Panc1 (cell line): ENCODE data around the gene MBD3L3.
"Not testable (repeated sequence)": the region's sequence is repeated elsewhere in the genome, so short reads cannot be mapped to it uniquely, and the experiment has no call there.

ENCODE experiments used
- POLR2AphosphoS5 ChIP-seq: IDR thresholded peaks from 2 replicates; pipeline ENCODE4 v1.6.1; 2012; ENCODE audit warnings: mild to moderate bottlenecking, low read depth, low read length, moderate library complexity
- TCF7L2 ChIP-seq: IDR thresholded peaks from 2 replicates; pipeline ENCODE4 v1.6.1; 2011; ENCODE audit warnings: mild to moderate bottlenecking, low read depth, low read length, inconsistent platforms
- TF ChIP-seq, protein P1 (sequence below): fragments of 450-650 bp; IDR thresholded peaks from 2 replicates; pipeline ENCODE4 v1.5.1; 2017; ENCODE audit warnings: mild to moderate bottlenecking
- TF ChIP-seq, protein P2 (sequence below), 2 experiments: IDR thresholded peaks; 2 replicates each; pipeline ENCODE4 v1.6.1; 2011 to 2012; ENCODE audit warnings: low read depth in 2 of 2, control low read depth in 1 of 2, low read length in 1 of 2, mild to moderate bottlenecking in 1 of 2, moderate library complexity in 1 of 2; ENCODE audit not compliant: insufficient read depth in 1 of 2

DNA sequence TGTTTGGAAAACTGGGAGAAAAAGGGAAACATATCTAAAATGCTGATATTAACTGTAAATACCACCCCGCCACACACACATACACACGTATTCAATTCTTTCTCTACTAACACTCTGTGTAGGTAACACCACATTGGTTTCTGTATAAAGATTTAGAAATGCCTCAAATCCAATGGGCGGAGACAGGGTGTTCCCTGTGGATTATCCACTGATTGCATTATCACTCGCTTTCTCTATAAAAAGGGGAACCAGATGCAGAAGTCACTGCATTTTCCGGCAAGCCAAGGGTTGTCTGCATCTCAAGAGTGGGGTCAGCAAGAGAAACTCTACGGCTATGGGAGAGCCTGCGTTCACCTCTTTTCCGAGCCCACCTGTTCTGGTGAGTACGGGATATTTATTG, 28.2 kb downstream of the MBD3L3 start, which contains the start of gene MBD3L5:
- TF ChIP-seq, protein P1, sequence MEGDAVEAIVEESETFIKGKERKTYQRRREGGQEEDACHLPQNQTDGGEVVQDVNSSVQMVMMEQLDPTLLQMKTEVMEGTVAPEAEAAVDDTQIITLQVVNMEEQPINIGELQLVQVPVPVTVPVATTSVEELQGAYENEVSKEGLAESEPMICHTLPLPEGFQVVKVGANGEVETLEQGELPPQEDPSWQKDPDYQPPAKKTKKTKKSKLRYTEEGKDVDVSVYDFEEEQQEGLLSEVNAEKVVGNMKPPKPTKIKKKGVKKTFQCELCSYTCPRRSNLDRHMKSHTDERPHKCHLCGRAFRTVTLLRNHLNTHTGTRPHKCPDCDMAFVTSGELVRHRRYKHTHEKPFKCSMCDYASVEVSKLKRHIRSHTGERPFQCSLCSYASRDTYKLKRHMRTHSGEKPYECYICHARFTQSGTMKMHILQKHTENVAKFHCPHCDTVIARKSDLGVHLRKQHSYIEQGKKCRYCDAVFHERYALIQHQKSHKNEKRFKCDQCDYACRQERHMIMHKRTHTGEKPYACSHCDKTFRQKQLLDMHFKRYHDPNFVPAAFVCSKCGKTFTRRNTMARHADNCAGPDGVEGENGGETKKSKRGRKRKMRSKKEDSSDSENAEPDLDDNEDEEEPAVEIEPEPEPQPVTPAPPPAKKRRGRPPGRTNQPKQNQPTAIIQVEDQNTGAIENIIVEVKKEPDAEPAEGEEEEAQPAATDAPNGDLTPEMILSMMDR = not testable (repeated sequence)
- TF ChIP-seq POLR2AphosphoS5, TCF7L2: not testable (repeated sequence)
- TF ChIP-seq, protein P2, sequence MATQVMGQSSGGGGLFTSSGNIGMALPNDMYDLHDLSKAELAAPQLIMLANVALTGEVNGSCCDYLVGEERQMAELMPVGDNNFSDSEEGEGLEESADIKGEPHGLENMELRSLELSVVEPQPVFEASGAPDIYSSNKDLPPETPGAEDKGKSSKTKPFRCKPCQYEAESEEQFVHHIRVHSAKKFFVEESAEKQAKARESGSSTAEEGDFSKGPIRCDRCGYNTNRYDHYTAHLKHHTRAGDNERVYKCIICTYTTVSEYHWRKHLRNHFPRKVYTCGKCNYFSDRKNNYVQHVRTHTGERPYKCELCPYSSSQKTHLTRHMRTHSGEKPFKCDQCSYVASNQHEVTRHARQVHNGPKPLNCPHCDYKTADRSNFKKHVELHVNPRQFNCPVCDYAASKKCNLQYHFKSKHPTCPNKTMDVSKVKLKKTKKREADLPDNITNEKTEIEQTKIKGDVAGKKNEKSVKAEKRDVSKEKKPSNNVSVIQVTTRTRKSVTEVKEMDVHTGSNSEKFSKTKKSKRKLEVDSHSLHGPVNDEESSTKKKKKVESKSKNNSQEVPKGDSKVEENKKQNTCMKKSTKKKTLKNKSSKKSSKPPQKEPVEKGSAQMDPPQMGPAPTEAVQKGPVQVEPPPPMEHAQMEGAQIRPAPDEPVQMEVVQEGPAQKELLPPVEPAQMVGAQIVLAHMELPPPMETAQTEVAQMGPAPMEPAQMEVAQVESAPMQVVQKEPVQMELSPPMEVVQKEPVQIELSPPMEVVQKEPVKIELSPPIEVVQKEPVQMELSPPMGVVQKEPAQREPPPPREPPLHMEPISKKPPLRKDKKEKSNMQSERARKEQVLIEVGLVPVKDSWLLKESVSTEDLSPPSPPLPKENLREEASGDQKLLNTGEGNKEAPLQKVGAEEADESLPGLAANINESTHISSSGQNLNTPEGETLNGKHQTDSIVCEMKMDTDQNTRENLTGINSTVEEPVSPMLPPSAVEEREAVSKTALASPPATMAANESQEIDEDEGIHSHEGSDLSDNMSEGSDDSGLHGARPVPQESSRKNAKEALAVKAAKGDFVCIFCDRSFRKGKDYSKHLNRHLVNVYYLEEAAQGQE (IDR thresholded peaks at IDR 0.05; ENCODE audit: insufficient read depth in 1 of 2, low read depth in 2 of 2, low read length in 1 of 2) = not testable (repeated sequence)
